ENCODE measurements around the gene HACD4.
A peak's percentile ranks its signal among the peaks of the same experiment; 100 is the strongest.
"Not testable (repeated sequence)": the region's sequence is repeated elsewhere in the genome, so short reads cannot be mapped to it uniquely, and the experiment has no call there.

HACD4 gene

DNA sequence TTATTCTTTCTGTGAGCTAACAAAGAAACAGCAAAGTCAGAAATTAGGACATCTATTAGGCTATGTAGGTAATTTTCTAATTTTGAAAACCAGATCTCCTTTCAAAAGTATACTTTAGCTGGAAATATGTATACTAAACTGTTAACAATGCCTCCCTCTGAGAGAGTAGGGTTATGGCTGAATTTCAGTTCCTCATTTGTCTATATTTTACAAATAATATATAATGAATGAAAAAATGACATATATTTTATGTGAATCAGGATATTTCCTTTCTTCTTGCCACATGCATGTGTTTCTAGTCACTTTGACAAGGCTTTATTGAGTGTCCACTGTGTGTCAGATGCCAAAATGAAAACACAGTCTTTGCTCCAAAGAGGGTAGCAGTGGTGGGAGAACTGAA lies 15.4 kb downstream of the HACD4 start:
- DNase-seq = no peak

DNA sequence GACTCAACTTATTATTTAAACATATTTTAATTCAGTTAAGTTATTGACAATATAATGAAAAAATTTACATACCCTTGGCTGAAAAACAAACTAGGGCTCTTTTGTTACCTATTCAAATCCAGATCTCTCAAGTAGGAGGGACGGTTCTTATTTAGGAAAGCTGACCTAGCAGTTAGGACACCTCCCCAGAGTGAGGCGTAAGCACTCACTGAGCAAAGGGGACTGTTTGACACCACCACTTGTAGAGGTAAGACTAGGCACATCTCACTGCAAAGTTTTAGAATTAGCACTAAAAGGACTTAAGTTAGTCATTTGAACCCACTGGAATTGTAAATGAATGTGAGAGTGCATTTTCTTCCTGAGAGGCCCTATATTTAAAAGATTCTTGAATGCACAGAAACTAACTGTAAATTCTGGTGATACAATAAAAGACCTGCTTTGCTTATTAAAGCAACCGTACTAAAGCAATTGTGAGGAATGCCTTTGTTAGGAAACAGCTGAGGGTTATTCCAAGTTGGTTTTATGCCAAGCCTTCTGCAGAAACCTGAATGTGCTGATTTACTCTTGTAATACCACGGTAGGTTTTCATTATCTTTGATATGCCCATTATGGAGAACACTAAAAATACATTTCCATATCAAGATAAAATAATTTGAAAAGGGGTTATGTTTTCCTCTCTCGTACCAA lies 16.2 kb downstream of the HACD4 start:
- DNase-seq = peak; percentile 49

DNA sequence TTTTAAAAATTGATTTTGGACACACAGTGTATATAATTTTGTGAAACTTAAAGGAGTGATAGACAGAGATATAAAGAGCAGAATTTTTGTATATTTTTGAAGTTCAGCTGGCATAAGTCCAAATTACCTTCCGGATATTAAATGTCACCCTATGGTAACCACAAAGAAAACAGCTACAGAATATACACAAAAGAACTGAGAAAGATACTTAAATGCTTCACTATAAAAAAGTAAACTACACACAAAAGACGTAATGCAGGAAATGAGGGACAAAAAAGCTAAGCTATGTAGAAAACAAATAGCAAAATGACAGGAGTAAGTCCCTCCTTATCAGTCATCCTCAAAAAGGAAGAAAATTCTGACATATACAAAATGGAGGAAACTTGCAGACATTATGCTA lies 29.4 kb downstream of the HACD4 start:
- DNase-seq = no peak

DNA sequence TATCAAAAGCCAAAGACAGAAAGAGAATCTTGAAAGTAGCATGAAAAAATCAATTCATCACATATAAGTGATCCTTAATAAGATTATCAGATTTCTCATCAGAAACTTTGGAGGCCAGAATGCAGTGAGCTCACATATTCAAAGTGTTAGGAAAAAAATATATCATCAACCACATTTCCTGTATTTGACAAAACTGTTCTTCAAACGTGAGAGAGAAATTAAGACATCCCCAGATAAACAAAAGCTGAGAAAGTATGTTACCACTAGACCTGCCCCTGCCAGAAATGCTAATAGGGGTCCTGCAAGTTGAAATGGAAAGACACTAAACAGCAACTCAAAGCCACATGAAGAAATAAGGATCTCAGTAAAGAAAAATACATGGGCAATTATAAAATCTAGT lies 29.9 kb downstream of the HACD4 start:
- no peak for DNase-seq

DNA sequence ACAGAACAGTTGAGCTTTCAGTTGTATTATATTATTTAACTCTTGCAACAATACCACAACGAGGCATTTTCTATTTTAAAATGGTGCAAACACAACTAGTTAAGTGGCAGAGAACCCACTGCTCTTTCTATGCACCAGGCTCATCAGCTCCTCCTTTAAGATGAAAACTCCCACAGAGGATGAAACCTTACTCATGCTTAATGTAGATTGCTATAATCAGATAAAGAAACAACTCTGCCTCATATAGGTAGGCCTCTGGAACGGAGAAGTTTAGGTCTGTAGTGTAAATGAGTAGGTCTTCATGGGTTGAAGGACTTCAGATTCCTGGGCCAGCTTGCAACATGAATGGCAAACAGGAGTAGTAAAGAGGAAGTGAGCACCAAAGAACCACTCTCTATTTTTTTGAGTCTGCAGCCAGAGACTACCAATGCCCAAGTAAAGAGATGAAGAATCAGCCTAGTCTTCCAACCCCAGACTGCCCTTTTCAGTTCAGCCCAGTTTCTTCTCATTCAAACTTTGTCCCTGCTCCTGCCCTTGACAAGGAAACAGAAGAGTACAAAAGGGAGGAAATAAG lies 33.9 kb downstream of the HACD4 start:
- no peak for DNase-seq

DNA sequence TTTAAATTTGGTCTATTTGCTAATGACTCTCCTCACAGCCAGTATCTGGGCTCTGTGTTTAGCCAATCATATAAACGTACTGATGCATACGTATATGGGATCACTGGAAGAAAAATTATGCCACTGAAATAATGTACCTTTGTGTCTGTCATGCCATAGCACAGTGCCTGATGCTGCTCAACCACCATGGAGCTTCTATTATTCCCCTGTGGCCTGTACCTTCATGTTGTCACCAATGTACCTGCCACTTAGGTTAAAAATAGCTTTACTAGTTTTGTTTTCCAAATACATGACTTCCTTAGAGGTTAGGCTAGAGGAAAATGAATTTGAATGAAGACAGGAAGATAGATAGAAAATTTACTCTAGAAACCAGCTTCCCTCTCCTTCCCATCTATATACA lies 34.6 kb downstream of the HACD4 start:
- no peak for DNase-seq

DNA sequence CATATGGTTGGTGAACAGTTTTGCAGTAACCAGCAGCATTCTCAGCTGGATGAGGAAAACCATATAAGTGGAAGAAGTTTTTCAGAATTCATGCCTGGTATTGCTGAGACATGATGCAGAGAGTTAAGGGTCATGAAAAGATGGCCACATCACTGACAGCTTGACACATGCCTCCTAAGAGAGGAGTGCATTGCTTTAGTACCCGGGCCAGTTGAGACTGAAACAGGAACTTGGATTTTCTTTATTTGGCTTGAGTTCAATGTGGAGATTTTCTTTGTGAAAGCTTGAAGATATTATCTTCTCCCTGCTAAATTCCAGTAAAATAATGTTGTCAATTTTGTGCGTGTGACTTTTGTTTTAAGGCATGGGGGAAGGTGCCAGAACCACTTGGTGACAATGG lies 35.8 kb downstream of the HACD4 start:
- no peak for DNase-seq

DNA sequence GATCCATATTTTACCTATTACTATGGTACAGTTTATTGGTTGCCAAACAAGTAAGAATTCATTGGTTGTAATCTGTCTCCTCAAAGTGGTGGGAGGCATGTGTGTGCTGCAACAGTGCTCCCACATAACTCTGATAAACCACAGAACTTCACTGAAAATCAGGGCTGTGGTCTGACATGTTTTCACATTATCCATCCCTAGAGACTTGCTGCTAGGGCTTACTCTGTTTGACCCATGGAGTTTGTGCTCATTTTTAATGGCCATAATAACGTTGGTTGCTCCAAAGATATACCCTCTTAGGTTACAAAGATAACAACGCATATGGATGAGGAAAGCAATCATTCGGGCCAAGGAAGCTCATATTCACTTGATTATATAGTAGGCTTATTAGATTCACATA lies 37.0 kb downstream of the HACD4 start:
- DNase-seq = peak; percentile 3

DNA sequence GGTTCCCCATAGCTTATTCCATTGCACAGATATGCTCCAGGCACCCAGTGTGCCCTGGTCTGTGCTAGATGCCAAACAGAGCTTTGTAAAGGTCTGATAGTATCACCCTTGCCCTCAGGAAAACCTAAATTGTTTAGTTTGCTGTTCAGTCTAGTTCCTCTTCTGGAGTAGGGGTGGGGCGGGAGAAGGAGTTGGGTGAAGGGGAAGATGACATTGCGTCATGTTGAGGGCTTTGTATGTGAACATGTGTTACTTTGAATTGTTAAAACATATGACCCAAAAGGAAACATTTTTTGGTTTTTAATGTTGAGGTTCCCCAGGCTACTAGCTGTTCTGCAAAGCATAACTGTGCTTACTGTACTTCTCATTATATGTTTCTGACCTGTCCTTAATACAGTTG lies 40.6 kb downstream of the HACD4 start:
- no peak for DNase-seq

DNA sequence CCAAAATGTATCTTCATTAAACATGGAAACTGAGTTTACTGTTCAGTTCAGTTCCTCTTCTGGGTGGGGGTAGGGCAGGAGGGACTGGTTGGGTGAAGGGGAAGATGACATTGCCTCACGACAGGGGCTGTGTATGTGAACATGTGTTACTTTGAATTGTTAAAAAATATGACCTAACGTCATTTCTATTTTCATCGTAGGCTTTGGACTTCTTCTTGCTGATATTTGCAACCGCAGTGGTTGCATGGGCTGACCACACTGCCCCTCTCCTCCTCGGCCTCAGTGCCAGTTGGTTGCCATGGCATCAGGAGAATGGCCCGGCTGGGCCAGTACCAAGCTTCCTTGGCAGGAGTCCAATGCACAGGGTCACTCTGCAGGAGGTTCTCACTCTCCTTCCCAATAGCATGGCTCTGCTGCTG lies 41.5 kb downstream of the HACD4 start:
- no peak for DNase-seq

DNA sequence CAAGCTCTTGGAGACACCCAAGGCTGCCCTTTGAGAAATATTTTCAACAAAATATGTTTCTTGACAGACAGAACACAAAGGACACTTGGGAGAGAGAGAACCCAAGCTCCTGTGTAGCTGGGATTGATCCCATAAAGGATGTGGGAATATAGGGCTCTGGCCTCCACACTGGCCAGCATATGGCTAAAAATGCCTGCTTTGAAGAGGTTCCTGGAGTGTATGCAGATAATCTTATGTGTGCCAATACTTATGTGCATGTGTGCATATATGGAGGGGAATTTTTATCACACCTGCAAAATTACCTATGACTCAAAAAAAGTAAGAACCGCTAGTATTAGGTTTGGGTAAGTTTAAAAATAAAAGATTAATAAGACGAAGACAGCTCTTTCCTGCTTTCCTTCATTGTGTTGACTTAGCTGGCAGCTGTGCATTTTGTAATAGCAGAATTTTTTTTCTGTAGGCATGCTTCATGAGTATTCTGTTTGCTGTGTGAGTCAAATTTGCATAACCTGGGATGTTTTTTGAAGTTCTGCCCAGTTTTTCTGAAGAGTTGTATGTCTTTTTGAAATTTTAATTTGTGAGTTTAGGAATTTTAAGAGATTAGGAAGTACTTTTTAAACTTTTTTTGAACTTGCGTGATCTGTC lies 42.6 kb downstream of the HACD4 start:
- DNase-seq = peak; percentile 12

DNA sequence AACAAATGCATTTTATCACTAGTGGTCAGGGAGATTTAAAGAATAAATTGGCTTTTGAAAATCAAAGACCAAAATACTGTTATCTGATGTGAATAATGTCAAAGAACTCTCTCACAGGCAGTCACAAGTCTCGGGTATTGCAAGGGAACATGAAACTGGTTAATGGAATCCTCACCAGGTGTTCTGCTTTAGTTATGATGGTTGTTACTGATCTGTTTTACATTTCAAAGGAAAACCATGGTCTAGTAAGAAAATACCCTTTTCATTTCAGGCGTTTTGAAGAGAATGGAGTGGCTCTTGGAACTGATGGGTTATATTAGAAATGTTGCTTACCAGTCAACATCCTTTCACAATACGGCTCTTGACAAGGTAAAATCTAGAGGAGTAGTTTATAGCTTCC lies 43.4 kb downstream of the HACD4 start:
- DNase-seq = no peak

DNA sequence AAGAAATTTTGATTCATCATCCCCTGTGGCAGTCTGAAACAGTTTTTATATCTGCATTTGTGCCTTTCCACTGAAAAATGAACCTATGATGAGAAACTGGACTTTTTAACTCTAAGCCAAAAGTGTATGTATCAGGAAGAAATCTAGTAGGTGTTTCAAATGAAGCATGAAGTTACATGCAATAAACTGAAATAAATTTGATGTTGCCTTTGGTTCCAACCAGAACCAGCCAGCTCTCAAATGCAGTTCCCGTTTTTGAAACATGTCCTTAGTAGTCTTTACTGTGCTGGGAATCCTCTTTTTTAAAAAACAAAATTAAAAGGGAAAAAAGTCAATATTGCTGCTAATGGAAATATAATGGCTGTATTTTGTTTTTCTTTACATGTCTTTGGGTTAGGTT lies 43.9 kb downstream of the HACD4 start:
- DNase-seq = no peak

DNA sequence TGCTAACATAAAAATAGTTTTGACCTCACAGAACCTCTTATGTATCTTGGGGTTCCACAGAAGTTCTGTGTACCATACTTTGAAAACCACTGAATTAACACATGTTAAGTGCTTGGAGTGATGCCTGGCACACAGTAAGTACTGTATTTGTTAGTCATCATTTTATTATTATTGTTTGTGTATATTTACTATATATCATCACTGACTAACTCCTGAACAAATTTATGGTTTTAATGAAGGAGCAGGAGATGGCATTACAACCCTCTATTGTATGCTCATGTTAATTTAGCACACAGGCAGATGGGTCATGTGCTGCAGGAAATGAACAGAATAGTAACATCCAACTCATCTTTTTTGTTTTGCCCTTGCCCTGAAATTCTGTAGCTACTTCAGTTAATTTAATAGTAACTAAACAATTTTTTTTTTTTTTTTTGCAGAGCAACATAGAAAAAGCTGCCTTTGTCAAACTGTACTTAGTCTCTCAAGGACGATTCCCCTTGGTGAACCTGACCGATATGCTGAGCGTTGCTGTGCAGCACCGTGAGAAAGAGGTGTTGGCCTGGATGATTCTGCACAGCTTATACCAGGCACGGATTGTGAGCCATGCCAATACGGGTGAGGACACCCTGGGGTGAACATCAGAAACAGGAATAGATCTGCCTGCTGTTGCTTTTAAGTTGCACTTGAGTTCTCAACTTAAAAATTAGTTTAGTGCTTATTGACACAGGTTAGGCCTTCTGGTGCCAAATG lies 45.4 kb downstream of the HACD4 start:
- DNase-seq = no peak

DNA sequence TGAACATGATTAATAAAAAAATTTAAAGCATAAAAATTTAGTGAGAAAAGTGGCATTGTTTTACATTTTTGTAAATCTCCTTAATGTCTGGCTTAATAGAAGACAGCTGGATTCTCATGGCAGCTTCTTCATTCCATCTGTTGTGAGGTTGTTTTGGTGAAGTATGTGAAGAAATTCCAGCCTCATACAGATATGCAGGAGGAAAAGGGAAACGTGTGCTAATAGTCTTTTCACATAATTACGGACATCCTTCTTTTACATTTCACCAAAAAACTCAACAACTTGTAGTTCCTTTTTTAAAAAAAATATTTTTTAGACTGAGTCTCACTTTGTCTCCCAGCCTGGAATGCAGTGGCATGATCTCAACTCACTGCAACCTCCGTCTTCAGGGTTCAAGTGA lies 46.9 kb downstream of the HACD4 start:
- peak; percentile 68 for DNase-seq

DNA sequence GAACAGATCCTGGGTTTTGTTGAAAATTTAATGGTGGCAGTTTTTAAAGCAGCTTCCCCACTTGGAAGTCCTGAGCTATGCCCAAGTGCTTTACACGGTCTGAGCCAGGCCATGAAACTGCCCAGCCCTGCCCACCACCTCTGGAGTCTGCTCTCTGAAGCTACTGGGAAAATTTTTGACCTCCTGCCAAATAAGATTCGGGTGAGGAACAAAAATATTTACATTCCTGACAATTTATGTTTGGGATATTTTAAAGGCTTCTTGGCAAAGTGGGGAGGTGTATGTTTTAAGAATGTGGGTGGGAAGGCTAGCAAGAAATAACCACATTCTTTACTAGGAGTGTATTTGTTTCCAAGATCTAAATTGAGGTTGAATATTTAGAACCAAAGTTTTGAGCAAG lies 50.0 kb downstream of the HACD4 start:
- peak; percentile 92 for DNase-seq

DNA sequence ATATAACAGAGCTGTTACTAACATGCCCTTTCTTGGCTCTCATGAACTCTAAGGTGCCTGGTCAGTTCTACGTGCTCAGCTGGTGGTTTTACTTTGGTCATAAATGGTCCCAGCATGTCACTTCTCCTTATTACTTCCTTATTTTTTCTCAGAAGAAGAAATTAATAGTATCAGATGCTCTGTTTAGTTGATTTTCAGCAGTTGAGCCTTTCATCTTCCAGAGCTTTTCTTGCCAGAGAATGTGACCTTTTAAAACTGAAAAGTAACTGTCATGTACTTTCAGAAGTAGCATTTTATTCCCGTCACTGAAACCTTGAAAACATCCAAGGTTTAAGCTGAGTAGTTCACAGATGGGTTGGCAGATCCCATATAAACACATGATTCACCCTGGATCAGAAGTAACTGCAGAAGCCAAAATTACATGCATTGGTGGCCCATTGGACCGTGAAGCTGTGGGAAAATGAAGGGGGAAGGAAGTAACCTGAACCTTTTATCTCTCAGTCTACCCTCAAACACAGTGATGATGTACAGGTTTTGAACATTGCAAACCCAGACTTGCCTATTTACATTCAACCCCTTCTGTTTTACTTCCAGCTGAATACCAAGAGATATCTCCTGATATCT lies 50.5 kb downstream of the HACD4 start:
- peak; percentile 64 for DNase-seq

DNA sequence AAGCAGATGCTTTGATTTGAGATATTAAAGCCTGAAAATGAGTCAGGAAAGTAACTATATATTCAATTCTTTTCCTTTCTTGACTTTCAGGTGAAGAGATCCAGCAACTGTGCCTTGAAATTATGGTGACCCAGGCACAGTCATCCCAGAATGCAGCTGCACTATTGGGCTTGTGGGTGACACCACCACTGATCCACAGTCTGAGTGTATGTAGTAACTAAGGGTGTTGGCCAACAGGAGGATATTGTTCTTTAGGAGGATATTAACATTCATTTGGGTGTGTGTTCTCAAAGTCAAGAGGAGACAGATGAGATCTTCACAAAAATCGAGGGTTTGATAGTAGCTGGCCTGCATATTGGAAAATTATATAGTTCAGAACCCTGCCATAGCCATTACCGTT lies 53.2 kb downstream of the HACD4 start:
- no peak for DNase-seq

DNA sequence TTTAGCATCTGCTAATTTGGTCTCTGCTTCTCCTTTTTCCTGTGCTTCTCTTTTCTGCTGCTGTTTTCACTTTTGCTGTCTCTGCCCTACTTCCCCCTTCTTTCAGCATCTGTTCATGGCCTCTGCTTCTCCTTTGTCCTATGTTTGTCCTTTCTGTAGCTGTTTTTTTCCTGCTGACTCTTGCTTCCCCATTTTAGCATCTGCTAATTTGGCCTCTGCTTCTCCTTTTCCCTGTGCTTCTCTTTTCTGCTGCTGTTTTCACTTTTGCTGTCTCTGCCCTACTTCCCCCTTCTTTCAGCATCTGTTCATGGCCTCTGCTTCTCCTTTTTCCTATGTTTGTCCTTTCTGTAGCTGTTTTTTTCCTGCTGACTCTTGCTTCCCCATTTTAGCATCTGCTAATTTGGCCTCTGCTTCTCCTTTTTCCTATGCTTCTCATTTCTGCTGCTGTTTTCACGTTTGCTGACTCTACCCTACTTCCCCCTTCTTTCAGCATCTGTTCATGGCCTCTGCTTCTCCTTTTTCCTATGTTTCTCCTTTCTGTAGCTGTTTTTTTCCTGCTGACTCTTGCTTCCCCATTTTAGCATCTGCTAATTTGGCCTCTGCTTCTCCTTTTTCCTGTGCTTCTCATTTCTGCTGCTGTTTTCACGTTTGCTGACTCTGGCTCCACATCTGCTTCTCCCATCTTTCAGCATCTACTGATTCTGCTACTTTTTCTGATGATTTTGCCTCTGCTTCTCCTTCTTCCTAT lies 57.1 kb downstream of the HACD4 start:
- not testable (repeated sequence) for DNase-seq

DNA sequence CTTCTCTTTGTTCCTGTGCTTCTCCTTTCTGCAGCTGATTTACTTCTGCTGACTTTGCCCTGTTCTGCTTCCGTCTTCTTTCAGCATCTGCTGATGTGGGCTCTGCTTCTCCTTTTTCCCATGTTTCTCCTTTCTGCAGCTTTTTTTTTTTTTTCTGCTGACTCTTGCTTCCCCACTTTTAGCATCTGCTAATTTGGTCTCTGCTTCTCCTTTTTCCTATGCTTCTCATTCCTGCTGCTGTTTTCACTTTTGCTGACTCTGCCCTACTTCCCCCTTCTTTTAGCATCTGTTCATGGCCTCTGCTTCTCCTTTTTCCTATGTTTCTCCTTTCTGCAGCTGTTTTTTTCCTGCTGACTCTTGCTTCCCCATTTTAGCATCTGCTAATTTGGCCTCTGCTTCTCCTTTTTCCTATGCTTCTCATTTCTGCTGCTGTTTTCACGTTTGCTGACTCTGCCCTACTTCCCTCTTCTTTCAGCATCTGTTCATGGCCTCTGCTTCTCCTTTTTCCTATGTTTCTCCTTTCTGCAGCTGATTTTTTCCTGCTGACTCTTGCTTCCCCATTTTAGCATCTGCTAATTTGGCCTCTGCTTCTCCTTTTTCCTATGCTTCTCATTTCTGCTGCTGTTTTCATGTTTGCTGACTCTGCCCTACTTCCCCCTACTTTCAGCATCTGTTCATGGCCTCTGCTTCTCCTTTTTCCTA lies 58.0 kb downstream of the HACD4 start:
- DNase-seq = not testable (repeated sequence)

DNA sequence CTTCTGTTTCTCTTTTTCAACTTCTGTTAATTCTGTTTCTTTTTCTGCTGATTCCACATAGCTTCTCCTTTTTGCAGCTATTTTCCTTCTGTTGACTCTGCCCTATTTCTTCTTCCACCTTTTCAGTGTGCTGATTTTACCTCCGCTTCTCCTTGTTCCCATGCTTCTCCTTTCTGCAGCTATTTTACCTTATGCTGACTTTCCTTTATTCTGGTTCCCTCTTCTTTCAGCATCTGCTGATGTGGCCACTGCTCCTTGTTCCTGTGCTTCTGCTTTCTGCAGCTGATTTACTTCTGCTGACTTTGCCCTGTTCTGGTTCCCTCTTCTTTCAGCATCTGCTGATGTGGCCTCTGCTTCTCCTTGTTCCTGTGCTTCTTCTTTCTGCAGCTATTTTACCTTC lies 58.8 kb downstream of the HACD4 start:
- no peak for DNase-seq
